Activated CD4-positive, CD25-positive, alpha-beta regulatory T cell (primary cell): ENCODE data around the gene SERINC4.

Experiments
- DNase-seq, 4 experiments: peaks; one replicate each; lab custom pipeline; 2025; lab: John Stamatoyannopoulos, UW

Gene SERINC4

DNA sequence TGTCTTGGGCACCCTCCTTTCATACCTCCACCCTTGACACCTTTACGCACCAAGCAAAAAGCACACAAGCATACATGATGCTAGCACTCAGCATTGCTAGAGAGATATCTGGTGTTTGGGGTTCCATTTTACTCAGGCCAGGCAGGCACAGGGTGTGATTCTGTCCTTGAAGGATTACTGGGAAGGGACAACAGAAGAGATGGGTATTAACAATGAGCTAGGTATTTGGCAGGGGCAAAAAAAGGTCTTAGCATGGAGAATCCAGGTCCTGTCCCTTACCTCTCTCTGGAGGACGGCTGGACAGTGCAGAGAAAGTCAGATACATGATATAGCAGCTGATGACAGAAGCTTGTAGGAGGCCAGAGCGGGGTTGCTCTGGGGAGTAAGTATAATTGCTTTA, 3.5 kb downstream of the SERINC4 start:
- no peak for DNase-seq

DNA sequence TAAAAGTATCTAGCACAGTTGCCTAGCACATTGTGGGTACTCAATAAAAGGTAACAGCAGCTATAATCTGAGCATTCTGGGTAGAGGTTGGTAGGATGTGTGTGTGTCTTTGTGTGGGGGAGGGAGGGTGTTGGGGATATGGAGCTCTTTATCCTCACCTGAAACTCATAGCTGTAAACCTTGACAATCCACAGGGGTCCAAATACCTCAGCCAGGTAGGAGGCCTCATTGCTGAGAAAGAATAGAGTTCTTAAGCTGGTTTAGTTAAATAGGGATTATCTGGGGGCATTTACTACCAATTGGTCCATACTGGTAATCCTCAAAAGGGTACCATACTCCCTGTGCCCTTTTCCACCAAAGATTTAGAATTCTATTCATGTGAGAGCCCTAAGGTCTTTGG, 4.0 kb downstream of the SERINC4 start:
- DNase-seq, result no peak

DNA sequence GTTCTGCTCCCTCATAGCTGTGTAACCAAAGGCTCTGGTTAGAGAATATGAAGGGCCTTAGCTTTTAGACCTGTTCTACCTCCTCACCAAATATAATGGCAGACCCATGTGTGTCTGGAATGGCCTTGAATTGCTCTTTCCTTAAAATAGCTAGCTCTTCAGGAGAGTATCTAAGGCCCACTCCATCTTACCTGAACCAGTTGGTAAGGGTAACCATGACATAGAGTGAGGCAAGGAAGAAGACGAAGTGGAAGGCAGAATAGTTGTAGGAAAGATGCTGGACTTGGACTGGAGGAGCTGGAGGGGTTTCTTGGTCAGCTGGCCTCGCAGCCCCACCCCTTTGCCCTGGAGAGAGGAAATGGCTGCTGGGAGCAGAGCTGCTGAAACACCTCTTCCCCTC, 4.8 kb downstream of the SERINC4 start:
- DNase-seq, result no peak

DNA sequence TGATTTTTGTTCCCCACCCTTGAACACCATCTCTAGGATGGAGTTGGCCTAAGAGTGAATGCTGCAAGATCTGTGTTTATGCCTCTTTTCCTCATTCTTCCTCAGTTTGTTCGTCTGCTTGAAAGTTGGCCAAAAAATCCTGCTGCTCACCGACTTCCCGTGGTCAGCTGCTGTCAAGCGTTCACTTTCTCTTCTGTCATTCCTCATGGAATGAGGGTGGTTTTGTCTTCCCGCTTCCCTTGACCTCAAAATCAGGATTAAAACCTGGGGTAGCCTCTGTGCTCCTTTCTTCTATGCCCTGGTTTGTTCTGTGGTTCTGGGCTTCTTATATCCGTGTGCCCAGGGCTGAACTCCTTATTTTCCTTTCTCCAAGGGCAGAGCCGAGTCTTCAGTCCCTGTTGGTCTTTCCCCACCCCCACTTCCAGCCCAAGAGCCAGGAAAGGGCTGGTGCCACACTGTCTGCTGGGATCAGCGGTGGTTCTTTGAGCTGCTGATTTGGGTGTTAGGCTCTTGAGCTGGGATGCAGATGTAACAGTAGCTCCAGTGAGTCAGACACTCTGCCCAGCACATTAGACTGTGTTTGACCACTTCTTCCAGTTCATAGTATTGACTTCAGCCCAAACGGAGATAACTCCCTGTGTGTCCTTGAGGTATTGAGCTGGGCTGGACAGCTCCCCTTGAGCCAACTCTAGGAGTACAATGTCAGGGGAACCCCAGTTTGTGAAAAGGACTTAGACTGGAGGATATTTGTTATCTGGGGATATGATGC, 5.6 kb downstream of the SERINC4 start:
- DNase-seq, result no peak

DNA sequence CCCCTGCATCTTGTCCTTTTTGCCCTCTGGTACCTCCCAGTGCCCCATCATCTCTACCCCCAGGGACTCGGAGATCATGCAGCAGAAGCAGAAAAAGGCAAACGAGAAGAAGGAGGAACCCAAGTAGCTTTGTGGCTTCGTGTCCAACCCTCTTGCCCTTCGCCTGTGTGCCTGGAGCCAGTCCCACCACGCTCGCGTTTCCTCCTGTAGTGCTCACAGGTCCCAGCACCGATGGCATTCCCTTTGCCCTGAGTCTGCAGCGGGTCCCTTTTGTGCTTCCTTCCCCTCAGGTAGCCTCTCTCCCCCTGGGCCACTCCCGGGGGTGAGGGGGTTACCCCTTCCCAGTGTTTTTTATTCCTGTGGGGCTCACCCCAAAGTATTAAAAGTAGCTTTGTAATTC, 6.4 kb downstream of the SERINC4 start:
- no peak for DNase-seq

DNA sequence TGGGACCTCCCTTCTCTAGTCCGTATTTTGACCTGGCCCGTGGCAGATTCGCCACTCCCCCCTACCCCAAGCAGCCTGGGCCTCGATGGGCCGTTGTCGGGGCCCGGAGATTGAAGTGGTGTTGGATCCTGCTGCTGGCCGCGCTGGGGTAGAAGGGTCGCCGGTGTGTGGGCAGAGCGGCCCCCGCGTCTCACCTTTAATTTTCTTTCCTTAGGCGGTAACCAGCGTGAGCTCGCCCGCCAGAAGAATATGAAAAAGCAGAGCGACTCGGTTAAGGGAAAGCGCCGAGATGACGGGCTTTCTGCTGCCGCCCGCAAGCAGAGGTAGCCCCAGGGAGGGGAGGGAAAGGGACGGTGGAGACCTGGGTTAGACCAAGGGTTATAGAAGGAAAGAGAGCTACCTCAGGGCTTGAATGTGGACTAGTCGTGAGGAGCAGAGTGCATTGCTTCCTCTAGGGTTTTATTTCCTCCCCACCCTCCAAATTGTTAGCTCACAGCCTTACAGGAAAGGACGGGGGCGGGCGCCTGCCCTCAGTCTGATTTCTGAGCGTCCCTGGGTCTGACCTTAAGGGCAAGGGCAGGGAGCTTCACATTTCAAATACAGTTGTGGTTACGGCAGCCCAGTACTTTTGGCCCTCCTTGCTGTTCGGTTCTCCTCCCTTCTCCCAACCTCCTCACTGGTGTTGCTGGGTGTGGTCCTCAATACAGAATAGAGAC, 7.1 kb downstream of the SERINC4 start:
- no peak for DNase-seq

DNA sequence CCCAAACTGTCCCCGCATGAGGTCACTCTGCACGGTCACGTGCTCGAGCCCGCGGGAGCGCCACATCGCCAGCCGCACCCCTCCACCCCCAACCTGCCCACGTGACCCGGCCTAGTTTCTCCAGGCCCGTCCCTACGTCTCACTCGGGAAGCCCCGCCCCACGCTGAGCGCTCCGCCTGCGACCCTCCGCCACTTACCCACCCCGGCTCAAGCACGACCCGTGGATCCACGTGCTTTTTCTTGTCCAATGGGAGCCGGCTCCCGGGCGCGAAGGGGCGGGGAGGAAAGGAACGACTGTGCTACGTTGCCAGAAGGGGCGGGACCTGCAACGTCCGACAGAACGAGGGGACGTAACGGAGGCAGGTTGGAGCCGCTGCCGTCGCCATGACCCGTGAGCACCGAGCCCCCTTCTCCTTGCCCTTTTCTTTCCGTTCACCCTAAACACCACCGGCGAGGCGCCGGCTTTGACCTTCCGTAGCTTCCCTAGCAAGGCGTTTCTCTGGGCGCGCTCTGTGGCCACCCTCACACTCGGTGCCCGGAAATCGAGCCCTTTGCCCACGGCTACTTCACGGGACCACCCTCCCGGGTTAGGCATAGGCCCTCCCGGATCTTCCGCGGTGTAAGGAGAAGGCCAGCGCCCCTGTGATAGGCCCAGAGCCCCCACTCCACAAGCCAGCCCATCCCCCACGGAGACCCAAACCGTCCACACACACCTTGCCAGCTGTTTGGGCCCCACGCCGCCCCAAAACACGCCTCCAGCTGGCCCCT, 7.8 kb downstream of the SERINC4 start, which contains the start of gene SERF2:
Gene SERF2, plus strand, starts transcription at position 328 of the 768 bp plus-strand sequence. Its CDS starts 57 bp downstream, at position 385.
- DNase-seq, result peak; percentile 98 to 99 (median 99)

DNA sequence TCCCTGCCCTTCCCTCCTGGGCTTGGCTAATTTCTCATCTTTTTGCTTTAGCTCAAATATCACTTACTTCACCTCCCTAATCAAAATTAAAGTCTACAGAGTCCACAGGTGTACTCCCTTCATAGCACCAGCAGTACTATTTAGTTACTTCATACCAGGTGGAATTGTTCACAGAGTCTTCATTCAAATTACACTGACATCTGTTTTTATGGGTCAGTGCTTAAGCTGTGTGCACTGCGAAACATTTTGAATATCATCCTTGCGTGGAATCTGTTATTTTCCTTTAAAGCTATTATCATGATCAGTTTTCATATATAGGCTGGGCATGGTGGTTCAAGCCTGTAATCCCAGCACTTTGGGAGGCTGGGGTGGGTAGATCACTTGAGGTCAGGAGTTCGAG, 10.6 kb downstream of the SERINC4 start:
- no peak for DNase-seq

DNA sequence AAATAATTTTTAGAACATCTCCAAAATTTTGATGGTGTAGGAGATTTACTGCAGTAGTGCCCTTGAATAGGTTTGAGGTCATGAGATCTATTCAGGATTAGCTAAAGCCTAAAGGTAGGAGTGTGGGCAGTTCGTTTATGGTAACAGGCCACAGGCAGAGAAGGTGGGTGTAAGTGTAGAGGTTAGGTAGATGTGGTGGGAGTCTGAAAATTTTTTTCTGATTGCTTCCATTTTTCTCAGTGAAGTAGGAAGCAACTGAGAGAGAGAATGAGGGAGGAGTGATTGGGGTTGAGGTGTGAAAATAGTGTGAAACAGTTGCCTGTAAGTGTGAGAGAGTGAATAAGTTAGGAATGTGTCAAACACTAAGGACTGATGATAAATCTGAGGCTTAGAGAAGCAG, 21.0 kb downstream of the SERINC4 start:
- no peak for DNase-seq

DNA sequence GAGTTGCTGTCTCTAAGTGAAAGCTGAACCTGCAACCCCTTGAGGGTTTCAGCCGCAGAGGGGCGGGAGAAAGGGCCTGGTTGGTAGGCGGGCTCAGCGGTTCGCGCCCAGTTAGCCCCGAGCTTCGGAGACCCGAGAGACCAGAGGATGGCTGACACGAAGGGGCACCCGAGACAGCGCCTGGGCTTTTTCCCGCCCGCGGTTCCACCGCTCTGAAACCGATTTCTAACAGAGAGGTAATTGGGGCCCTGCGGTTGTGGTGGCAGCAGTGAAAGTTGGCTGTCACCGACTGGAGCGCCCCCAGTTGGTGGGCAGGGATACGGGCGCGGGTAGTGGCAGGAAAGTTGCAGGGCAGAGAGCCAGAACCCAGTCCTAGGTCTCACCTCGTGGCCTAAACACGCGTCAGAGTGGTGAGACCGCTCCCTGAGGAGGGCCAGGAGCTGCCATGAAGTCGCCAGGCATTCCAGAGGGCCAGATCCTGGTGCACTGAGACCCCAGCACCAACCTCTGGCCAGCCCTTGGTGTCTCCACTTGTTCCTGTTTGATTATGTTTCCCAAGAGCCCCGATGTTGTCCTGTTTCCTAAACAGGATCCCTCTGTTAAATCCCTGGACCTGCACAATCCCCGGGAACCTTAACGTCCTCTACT, 22.6 kb downstream of the SERINC4 start:
- peak; percentile 46 to 76 (median 65) for DNase-seq

DNA sequence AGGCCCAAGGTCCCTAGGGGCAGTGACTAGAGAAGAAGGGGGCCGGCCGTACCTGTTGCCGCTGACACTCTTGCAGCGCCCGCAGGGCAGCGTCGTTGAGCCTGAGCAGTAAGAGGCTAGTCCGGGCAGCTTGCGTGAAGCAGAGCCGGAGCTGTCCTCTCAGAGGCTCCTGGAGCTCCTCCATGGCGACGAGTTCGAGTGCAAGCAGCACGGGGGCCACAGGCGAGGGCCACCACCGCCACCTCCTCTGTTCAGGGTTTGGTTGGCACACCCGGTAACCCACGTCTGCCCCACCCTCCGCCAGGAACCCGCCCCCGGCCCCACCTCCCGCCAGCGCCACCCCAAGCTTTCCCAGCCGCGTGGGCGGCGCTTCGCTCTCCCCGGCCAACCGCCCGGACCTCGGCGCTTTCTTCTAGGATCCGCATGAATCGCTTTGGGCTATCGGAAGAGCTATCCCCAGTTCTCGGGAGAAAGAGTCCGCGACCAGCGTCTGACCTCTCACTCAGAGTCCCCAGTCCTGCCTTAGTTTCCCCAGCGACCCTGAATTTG, 23.2 kb downstream of the SERINC4 start, which contains the start of gene ELL3:
Gene ELL3, minus strand, starts transcription at position 249 of the 549 bp plus-strand sequence. Its CDS starts 65 bp downstream, at position 184.
- peak; percentile 46 to 63 (median 54) for DNase-seq

DNA sequence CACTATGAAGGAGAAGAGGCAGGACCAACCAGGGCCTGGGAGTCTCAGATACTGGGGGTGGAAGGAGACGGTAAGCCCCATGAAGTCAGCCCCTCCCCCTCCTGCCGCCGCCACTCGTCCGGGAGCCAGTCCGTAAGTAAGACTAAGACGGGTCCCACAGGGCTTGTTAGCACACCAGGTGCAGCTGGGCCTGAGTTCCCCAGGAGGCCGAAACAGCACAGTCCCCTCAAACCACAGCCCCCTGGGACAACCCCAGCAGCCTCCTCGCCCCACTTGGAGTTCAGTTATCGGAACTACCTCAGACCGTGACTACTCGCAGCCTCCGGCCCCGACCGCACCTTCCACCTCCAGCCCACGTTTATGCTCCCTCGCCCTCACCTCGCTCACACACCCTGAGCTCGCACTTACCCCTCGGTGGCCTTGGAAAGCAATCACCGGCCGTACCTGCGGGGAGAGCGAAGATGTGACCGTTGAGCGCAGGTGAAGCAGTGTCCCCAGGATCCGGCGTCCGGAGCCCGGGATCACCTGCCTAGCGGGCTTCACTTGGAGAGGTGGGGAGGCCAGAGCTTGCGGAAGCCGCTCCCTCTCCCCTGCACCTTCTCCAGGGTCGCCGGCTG, 23.8 kb downstream of the SERINC4 start:
- no peak for DNase-seq

DNA sequence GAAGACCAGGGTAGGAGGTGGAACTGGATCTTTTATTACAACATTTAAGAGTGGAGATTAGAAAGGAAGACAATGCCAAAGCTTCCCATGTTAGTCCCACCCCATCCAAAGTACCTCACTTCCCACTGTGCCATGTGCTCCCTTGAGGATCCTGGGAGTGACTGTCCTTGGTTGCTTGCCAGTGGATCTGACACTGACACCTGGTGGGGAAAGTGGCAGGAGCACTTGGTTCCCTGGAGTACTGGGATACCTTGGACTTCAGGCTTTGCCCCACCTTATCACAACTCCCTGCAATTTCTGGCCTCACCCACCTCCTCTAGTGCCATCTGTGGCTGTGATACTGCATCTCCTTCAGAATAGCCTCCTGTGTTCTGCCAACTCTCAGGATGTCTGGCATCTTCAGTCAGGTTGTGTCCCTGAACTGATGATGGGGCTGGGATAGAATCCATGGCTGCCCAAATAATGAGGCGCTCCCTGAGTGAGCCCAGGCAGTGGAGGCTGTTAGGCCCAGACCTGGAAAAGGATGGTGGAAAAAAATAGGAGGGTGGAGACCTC, 24.5 kb downstream of the SERINC4 start:
- DNase-seq, result no peak

DNA sequence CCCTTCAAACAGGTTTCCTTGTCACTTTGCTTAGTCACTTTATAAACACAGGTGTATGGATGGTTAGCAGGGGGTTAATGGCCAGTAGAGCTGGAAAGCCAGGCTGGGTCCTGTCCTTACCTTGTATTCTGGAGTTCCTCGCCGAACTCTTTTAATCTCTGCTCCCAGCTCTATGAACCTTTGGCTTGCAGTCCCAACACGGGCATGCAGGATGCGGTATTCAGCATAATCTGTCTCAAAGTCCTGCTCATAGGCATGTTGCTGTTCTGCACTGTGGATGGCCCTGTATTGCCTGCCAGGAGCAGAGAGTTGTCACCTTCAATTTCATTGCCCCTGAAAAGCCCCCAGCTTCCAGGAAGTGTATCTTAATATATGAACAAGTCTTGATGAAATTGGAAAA, 26.0 kb downstream of the SERINC4 start:
- DNase-seq, result no peak

DNA sequence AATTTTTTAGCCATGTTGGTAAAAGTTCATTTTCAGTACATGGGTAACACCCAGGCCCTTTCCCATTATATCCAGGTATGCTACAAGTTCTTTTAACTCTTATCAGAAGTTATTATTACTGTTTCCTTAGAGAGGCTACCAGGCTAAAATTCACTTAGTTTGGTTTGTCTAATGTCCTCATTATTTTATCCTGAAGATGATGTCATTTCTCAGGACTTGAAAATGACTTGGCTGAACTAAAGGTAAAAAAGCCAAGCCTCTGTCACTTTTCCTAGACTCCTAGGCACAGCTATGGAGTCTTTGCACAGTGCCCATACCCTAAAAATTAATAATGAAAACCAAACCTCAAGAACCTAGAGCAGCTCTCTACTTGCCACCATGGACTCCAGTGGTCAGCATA, 27.4 kb downstream of the SERINC4 start:
- no peak for DNase-seq

DNA sequence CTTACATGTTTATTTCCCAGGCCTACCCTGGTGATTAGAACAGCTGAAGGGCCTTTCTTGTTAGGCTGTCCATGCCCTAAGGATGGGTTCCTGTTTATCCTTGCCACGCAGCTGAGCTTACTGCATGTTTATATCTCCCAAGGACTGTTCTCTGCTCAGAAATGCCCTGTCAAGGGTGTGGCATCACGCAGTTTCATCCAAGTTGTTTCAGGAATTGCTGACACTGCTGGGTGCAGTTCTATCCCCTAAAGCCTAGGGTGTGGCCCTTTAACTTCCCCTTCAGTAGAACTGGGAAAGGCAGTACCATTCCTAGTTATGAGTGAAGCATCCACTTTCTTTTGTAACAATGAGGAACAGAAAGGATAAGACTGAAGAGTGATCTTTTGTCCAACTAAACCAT, 28.2 kb downstream of the SERINC4 start:
- no peak for DNase-seq

DNA sequence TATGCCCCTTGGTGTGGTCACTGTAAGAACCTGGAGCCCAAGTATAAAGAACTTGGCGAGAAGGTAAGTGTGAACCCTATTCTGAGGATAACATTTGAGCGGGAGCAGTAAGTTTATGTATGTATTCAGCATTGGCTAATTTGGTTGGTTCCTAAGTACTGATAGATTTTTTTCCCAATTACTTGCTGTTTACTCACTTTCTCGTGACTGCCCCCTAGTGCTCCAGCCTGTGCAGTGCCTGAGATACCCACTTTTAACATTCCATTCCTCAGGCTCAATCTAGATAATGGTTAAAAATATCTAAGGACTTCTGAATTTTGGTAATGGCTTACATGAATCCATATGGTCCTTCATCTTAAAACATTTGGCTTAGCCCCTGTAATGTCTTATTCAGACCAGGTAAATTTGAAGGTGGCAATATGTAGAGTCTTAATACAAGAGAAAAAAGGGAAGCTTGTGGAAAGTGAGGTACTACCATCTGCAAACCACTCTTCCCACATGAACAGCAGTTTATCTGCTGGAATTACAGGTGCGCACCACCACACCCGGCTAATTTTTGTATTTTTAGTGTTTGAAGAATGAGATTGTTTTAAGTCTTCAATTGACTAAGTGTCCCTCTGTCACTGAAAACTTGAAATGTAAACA, 30.3 kb downstream of the SERINC4 start:
- DNase-seq, result peak; percentile 21 to 34 (median 32)

DNA sequence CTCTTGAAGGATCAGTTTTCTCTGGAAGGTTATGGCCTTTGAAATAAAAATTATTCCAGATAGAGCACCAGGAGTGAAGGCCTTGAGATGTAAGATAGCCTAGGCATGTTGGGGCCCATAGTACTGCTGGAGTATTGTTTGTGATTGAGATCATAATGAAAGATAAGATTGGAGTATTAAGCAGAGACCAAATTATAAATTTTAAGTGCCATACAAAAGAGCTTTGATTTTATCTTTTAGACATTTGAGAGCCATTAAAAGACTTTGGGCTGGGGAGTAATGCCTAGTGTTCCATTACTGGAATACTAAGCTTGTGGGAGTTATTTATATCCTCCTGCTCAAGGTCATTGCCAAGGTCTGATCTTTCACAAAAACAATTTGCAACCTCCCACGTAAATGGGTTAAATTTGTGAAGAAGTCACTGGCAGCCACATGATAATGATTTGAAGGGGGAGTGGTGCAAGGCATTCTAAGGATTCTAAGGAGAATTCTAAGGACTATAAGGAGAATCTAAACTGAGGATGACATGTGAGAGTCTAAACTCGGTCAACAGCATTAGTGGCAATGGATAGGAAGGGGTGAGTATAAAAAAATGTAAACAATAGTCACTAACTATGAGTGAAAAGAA, 36.1 kb downstream of the SERINC4 start:
- no peak for DNase-seq

DNA sequence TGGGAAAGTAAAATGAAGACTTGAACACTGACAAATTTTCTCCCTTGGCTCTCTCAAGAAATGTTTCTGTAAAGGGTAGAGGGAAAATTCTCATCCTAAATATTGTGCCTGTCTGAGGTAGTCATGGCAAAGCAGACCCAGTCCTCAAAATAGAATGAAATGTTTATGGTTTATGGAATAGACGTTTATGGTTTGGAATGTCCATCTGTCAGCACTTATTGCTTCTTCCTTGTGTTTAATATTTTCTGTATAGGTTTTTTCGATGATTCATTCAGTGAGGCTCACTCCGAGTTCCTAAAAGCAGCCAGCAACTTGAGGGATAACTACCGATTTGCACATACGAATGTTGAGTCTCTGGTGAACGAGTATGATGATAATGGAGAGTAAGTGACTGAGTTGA, 37.2 kb downstream of the SERINC4 start:
- DNase-seq, result no peak

DNA sequence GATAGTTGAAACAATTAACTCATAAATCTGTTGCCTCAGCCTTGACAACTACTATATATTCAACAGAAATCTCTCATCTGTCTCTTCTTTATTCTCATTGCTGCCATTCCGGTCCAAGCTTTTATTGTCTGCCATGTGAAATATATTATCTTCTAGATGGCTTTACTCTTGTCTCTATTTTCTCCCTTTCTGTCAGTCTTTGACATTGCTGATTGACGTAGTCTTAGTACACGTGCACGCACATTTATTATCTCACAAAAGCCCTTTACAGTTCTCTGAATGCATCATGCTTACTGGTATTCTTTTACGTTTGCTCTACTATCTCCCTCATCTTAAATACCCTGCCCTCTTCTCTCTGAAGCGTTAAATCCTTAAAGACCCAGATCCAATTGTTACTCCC, 48.1 kb downstream of the SERINC4 start:
- DNase-seq, result no peak
